Measurements from ENCODE around the gene PTPRO.

PTPRO gene

DNA sequence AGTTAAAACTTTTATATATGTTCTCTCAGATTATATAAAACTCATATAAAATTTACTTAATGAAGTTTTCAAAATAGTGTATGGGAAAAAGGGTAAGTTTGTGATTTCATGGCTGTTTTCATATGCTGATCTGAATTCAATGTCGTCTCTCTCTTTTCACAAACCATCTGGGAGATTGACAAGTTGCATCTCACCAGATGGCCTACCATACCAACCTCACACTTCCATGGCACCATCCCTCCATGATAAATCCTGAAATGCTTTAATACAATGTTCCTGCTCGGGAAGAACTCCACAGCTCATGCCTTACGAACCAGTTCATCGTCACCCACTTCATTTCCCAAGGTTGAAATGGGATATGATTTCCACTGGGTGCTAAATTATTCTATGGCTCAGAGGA, 22.3 kb downstream of the PTPRO start:
- DNase-seq (ENCODE audit: low read depth in 2 of 2) = no peak
- no peak for TF ChIP-seq CTCF (IDR thresholded peaks at IDR 0.05; ENCODE audit: low read depth, low read length)
- H3K4me3 ChIP-seq (replicated peaks in 1 of 2; ENCODE audit: low read depth in 2 of 2, low read length in 2 of 2) = no peak overlapping the region

GRCh38 chr12:15346488-15346887, 24.2 kb downstream of the PTPRO start:
- DNase-seq (ENCODE audit: low read depth in 2 of 2) = no peak
- no peak overlapping the region for H3K4me3 ChIP-seq (replicated peaks in 1 of 2; ENCODE audit: low read depth in 2 of 2, low read length in 2 of 2)
- TF ChIP-seq CTCF (IDR thresholded peaks at IDR 0.05; ENCODE audit: low read depth, low read length) = no peak

DNA sequence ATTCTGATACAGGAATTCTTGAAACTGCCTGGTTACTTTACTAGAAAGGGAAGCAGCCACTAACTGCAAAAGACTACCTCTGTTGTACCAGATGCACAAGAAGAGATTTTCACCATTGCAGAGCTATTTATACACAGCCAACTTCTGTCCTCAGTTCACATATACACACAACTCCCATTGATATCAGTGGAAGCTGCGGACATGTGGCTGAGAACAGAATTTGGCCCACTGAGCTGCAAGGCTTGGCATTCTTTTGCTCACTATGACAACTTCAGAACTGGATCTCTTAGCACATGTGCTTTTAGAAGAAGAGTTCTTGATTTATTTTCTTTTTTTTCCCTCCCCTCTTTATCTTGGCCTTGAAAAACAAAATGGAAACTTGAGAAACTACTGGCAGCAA, 28.3 kb downstream of the PTPRO start:
- DNase-seq (ENCODE audit: low read depth in 2 of 2) = no peak
- H3K4me3 ChIP-seq (replicated peaks in 1 of 2; ENCODE audit: low read depth in 2 of 2, low read length in 2 of 2) = no peak overlapping the region
- TF ChIP-seq CTCF (IDR thresholded peaks at IDR 0.05; ENCODE audit: low read depth, low read length) = no peak

- DNase-seq (ENCODE audit: low read depth in 2 of 2) = no peak
- no peak for TF ChIP-seq CTCF (IDR thresholded peaks at IDR 0.05; ENCODE audit: low read depth, low read length)
- no peak overlapping the region for H3K4me3 ChIP-seq (replicated peaks in 1 of 2; ENCODE audit: low read depth in 2 of 2, low read length in 2 of 2)
These were observed 33.5 kb downstream of the PTPRO start for GRCh38 chr12:15355766-15356165.

- H3K4me3 ChIP-seq (replicated peaks in 1 of 2; ENCODE audit: low read depth in 2 of 2, low read length in 2 of 2) = no peak overlapping the region
- TF ChIP-seq CTCF (IDR thresholded peaks at IDR 0.05; ENCODE audit: low read depth, low read length) = no peak
- no peak for DNase-seq (ENCODE audit: low read depth in 2 of 2)
These were observed 34.6 kb downstream of the PTPRO start for GRCh38 chr12:15356951-15357364.

- DNase-seq (ENCODE audit: low read depth in 2 of 2) = peak; percentile 12 to 68
- H3K4me3 ChIP-seq (replicated peaks in 1 of 2; ENCODE audit: low read depth in 2 of 2, low read length in 2 of 2) = no peak overlapping the region
- TF ChIP-seq CTCF (IDR thresholded peaks at IDR 0.05; ENCODE audit: low read depth, low read length) = no peak
These were observed 42.2 kb downstream of the PTPRO start for GRCh38 chr12:15364221-15365160.
